Gastrocnemius medialis (tissue), 4 donors: Measurements from ENCODE around the gene KIF5A.

Experiments
- POLR2A ChIP-seq, 2 donors: fragments of 450-650 bp; IDR thresholded peaks; one replicate each; pipeline ENCODE4 v1.6.1; 2017; ENCODE audit warnings: antibody characterized with exemption in 2 of 2, mild to moderate bottlenecking in 2 of 2, moderate library complexity in 2 of 2
- TF ChIP-seq, protein P1 (sequence below), 5 experiments: fragments of 450-650 bp in 3 of 5; fragments of 200-600 bp in 2 of 5; sonication (generic) in 2 of 5; IDR thresholded peaks in 4 of 5; conservative IDR thresholded peaks in 1 of 5; 1 replicate in 4 of 5; 2 replicates in 1 of 5; pipeline ENCODE4 v1.5.1; 2016 to 2019; ENCODE audit warnings: antibody characterized with exemption in 5 of 5, mild to moderate bottlenecking in 3 of 5, moderate library complexity in 3 of 5

DNA sequence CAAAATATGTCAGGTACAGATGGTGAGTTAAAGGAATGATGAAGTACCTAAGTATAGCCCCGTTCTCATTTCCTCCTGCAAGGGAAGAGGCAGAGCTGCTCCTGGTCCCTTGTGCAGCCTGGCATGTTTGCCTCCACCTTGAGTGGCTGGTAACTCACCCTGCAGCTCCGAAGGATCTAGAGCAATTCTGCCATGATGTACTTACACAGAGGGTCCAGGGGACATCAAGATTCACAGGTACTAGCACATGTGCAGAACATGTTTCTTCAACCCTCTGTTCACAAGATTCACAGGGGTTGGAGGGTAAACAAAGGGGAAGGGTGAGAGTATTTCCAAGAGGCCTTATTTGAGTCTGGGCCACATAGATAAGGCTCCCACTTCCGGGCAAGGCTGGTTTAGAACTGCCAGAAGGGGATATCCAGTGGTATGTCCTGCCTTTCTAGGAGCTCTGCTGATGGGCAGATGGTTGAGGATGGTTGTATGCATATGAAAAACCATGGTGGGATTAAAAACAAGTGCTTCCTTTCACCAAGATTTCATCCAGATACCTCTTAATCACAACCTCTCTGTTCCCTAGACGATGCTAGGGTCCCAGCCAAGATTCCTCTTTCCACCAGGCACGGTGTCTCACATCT, 10.6 kb upstream of the KIF5A start:
- TF ChIP-seq, protein P1, sequence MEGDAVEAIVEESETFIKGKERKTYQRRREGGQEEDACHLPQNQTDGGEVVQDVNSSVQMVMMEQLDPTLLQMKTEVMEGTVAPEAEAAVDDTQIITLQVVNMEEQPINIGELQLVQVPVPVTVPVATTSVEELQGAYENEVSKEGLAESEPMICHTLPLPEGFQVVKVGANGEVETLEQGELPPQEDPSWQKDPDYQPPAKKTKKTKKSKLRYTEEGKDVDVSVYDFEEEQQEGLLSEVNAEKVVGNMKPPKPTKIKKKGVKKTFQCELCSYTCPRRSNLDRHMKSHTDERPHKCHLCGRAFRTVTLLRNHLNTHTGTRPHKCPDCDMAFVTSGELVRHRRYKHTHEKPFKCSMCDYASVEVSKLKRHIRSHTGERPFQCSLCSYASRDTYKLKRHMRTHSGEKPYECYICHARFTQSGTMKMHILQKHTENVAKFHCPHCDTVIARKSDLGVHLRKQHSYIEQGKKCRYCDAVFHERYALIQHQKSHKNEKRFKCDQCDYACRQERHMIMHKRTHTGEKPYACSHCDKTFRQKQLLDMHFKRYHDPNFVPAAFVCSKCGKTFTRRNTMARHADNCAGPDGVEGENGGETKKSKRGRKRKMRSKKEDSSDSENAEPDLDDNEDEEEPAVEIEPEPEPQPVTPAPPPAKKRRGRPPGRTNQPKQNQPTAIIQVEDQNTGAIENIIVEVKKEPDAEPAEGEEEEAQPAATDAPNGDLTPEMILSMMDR (IDR thresholded peaks at IDR 0.05 in 4 of 5, conservative IDR thresholded peaks at IDR 0.05 in 1 of 5) = no peak
- no peak for TF ChIP-seq POLR2A (IDR thresholded peaks at IDR 0.05)
